ENCODE results near the gene ADORA3.

The ADORA3 gene

GRCh38 chr1:111540928-111541327 lies 37.5 kb upstream of the ADORA3 start:
- no peak overlapping the region for H3K27ac ChIP-seq

GRCh38 chr1:111538343-111539025 lies 35.1 kb upstream of the ADORA3 start:
- H3K27ac ChIP-seq: peak overlapping the region in 1 of 2 donors; percentile 15

More at GRCh38 chr1:111540928-111541327, 37.5 kb upstream of the ADORA3 start:
- H3K4me3 ChIP-seq: no peak overlapping the region
- no peak for DNase-seq (ENCODE audit: low spot score)
- TF ChIP-seq, protein P1, sequence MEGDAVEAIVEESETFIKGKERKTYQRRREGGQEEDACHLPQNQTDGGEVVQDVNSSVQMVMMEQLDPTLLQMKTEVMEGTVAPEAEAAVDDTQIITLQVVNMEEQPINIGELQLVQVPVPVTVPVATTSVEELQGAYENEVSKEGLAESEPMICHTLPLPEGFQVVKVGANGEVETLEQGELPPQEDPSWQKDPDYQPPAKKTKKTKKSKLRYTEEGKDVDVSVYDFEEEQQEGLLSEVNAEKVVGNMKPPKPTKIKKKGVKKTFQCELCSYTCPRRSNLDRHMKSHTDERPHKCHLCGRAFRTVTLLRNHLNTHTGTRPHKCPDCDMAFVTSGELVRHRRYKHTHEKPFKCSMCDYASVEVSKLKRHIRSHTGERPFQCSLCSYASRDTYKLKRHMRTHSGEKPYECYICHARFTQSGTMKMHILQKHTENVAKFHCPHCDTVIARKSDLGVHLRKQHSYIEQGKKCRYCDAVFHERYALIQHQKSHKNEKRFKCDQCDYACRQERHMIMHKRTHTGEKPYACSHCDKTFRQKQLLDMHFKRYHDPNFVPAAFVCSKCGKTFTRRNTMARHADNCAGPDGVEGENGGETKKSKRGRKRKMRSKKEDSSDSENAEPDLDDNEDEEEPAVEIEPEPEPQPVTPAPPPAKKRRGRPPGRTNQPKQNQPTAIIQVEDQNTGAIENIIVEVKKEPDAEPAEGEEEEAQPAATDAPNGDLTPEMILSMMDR (IDR thresholded peaks at IDR 0.05): no peak

DNA sequence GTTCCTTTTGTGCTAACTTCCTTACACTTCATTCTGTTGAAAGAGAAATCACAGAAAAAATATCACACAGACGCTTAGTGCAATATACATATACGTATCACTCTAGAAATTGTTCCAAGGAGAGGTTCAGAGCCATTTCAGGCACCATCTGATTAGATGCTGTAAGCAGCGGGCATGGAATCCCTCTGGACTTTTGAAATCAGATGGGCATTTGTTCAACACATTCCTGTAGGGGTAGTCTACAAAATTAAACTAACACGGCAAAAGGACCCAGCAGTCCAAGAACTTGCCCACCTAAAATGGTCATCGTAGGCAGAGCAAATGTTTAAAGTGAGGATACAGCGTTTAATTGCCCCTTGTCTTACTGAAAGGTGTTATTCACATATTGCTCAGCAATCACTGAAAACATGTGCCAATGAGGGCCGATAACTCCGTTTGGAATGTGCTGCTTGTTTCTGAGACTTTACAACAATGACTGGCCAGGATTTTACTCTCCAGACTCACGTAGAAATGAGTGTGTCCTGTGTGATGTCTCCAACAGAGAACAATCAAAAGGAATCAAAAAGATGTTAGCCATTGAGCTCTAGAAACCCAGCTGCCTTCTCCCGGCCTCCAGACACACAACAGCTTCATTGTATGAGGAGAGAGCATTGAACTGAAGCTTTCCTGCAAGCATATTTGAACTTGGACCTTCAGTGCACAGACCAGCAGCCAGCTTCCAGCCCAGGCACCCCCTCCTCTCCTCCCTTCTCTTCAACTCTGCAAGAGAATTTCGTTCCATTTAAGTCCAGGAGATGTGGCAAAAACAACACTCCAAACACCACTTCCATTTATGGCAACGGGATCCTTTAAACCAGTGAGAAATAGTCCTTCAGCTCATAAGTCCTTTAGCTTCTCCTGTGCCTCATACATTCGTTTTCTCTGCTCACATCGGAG lies 32.1 kb upstream of the ADORA3 start:
- Histone ChIP-seq H3K27ac (peak overlapping the region; percentile 71 to 90), H3K4me3 (peak overlapping the region; percentile 54)
- no peak for DNase-seq (ENCODE audit: low spot score)
- TF ChIP-seq, protein P1 (IDR thresholded peaks at IDR 0.05): no peak

More at GRCh38 chr1:111538343-111539025, 35.1 kb upstream of the ADORA3 start:
- TF ChIP-seq, protein P1 (IDR thresholded peaks at IDR 0.05): no peak
- no peak for DNase-seq (ENCODE audit: low spot score)
- no peak overlapping the region for H3K4me3 ChIP-seq

DNA sequence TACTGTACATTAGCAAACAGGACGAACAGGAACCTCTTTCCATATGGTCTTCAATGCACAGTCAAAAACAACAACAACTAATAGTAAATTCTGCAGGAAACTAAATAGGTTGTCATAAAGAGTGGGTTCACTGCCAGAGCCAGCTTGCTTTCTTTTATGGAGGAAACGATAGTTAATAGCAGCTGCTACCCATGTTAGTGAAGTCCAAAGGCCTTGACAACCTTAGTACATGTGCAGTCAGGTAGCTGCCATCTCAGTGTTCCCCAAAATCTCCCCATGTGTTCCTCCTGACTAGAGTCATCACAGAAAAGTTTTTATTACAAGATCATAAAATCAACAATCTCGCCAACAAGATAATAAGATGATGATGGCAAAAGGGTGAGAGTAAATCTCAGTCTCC lies 16.6 kb upstream of the ADORA3 start:
- no peak overlapping the region for H3K27ac ChIP-seq
- TF ChIP-seq, protein P1 (IDR thresholded peaks at IDR 0.05): no peak
- H3K4me3 ChIP-seq: no peak overlapping the region
- DNase-seq (ENCODE audit: low spot score): no peak

DNA sequence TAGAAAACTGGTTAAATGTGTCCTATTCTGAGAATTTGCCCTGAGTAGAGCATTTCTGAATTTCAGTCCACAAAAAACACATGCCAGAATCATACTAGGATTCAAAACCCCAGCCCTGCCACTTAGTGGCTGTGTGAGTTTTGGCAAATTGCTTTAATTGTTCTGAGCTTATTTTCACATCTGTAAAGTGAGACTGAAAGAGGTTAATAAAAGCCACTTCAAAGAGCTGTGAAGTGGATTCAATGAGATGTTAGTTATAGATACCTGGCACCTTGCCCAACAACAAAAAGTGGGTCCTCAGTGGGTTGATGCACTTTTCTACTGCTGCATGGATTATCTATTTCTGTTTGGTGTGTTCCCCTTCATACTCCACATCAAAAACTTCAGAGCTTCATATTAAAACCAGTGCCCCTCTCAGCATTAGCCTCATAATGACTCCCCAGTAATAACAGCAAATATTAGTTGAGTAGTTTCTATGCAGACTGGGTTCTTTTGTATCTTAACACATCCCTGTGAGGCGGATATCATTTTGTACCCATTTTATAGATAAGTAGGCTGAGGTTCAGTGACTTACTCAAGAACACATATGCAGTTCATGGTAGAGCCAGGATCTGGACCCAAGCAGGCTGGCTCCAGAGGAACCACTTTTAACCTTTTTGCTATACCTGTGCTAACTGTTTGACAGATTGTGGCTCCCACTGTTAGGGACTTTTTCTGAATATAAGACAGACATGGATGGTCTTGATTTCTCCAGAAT lies 14.2 kb upstream of the ADORA3 start:
- TF ChIP-seq, protein P1 (IDR thresholded peaks at IDR 0.05): no peak
- no peak overlapping the region for H3K4me3 ChIP-seq
- peak overlapping the region in 1 of 2 donors; percentile 87 for H3K27ac ChIP-seq
- no peak for DNase-seq (ENCODE audit: low spot score)

DNA sequence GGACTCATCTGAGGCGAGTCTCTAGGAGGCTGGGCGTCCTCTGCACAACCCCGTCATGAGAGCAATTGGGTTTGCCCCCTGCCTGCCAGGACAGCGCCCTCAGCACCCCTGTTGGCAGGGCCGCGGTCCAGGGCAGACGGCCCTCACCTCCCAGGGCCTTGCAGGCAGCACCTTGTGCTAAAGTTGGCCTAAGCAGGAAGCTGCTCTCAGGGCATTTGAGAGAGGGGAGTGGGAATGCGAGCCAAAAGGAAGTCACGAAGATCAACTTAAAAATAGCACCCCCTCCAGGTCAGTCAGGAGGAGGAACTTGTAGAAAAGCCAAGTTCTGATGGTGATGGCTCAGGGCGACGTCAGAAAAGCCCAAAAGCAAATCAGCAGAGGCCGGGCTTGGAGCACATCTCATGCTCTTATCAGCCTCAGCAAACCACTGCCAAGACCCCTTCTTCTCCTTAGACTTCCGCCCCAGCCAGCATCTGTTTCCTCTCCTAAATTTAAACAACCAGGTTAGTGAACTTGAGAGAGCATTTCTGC lies 12.6 kb upstream of the ADORA3 start:
- TF ChIP-seq, protein P1 (IDR thresholded peaks at IDR 0.05): no peak
- Histone ChIP-seq H3K4me3 (peak overlapping the region; percentile 69), H3K27ac (peak overlapping the region; percentile 87 to 90)
- DNase-seq (ENCODE audit: low spot score): peak; percentile 82
